ENCODE data around the gene FHL2.
A peak's percentile ranks its signal among the peaks of the same experiment; 100 is the strongest.

The FHL2 gene

GRCh38 chr2:105313877-105314276 lies 85.0 kb downstream of the FHL2 start:
- H3K4me2 ChIP-seq, result peak overlapping the region in 2 of 11 experiments; percentile 31 to 33; a peak in 3 of 22 replicates
- TF ChIP-seq Cebpa-rat (IDR thresholded peaks at IDR 0.05), result no peak
- no peak overlapping the region for H3K4me3 ChIP-seq
- H3K9ac ChIP-seq, result no peak overlapping the region
- peaks cover 25 to 95% (median 62%) of the 10 kb centered on the region in 11 experiments; a peak in 21 of 22 replicates for H4K20me1 ChIP-seq
- H3K36me3 ChIP-seq, result peaks cover 0 to 12% (median under 1%) of the 10 kb centered on the region in 11 experiments; a peak in 10 of 22 replicates
- H3K9me3 ChIP-seq (replicated peaks in 1 of 11), result no peaks in the 10 kb centered on the region
- H3K27ac ChIP-seq, result no peak overlapping the region
- H3K4me1 ChIP-seq, result peaks cover 0 to 32% (median 10%) of the 10 kb centered on the region in 10 experiments; a peak in 15 of 20 replicates
- no peaks in the 10 kb centered on the region for H3K27me3 ChIP-seq
